ENCODE measurements around the gene SYCN.
"Not testable (repeated sequence)": the region's sequence is repeated elsewhere in the genome, so short reads cannot be mapped to it uniquely, and the experiment has no call there.

The SYCN gene

GRCh38 chr19:39203372-39204341 is at the start of gene SYCN:
Gene SYCN (minus strand): TSS chr19:39204263. CDS start chr19:39204254, 9 bp downstream.
- ATAC-seq (no peak), DNase-seq (no peak)

DNA sequence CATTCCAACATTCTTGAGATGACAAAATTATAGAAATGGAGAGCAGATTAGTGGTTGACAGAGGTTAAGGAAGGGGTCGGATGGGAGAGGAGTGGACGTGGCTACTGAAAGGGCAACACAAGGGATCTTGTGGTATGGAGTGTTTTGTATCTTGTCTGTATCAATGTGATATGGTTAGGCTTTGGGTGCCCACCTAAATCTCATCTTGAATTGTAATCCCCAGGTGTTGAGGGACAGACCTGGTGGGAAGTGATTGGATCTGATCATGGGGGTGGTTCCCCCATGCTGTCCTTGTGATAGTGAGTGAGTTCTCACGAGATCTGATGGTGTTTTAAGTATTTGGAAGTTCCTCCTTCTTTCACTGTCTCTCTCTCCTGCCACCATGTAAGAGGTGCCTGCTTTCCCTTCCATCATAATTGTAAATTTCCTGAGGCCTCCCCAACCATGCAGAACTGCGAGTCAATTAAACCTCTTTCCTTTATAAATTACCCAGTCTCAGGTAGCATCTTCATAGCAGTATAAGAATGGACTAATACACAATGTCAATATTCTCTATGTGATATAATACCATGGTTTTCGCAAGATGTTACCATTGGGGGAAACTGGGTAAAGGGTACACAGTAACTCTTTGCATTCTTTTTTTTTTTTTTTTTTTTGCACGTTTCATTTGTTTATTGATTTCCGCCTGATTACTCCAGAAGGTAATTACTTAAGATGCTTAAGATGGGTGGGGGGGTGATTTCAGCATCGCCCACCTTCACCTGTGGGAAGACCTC is 49.5 kb upstream of the SYCN start:
- no peak for DNase-seq
- no peak for ATAC-seq

- no peak for DNase-seq
- ATAC-seq: no peak
Observed at GRCh38 chr19:39252458-39252857, 48.4 kb upstream of the SYCN start.

DNA sequence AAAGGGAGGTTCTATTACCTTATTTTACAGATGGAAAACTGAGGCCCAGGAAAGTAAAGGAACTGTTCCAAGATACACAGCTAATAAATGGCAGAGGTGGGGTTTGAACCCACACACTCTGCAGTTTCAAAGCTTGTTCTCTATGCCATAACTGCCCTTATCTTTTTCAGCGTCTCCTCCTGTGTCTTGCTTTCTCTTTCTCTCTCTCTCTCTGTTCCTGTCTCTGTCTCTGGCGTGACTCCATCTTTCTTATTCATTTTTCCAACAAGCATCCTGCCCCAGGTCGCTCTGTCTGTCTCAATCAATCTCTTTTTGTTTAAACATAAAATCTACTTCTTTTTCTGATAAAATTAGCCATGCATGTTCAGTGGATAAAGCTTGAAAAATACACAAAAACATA is 47.8 kb upstream of the SYCN start:
- DNase-seq (no peak), ATAC-seq (no peak)

GRCh38 chr19:39251081-39251480 is 47.0 kb upstream of the SYCN start:
- no peak for DNase-seq
- ATAC-seq: no peak

GRCh38 chr19:39248806-39249205 is 44.7 kb upstream of the SYCN start, which contains the start of gene IFNL4:
Gene IFNL4 (minus strand): TSS chr19:39248856.
- no peak for DNase-seq
- no peak for ATAC-seq

GRCh38 chr19:39247701-39248664 is 43.9 kb upstream of the SYCN start:
- ATAC-seq: peak; percentile 19
- DNase-seq: no peak

- ATAC-seq (peak; percentile 41), DNase-seq (peak; percentile 36)
Observed at GRCh38 chr19:39246951-39247669, 43.0 kb upstream of the SYCN start.

DNA sequence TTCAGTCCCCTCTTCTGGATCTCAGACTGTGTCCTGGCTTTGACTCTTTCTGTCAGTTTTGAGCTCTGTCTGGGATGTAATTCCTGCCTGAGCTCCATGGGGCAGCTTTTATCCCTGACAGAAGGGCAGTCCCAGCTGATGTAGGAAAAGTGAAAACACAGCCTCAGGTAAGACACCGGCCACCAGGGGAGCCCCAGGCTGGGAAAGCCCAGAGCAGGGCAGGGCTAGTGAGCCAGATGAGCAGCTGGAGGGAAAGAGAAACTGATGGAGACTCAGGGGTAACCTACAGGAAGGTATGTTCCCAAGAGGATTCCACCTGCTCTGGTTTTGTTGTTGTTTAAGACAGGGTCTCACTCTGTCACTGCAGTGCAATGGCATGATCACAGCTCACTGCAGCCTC is 41.1 kb upstream of the SYCN start:
- not testable (repeated sequence) for ATAC-seq, DNase-seq

DNA sequence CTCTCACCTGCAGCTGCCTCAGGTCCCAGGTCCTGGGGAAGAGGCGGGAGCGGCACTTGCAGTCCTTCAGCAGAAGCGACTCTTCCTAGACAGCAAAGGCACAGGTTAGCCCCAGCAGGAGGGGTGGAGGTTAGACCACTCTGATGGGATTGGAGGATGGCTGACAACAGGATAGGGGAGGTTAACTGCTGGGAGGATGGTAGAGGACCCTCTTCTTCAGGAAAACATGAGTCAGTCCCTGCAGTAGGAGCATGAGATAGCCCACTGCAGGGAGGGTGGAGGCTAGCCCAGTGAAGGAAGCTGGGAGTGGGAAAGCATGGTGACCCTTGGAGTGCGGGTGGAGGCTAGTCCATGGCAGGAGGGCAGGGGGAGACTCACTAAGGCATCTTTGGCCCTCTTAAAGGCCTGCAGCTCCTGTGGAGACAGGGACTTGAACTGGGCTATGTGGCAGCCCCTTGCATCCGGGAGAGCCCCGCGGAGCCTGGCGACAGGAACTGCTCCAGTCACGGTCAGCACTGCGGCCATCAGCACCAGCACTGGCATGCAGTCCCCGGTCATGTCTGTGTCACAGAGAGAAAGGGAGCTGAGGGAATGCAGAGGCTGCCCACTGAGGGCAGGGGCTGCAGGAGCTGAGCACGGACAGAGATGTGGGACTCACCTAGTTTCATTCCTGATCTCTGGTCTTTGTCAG is 40.5 kb upstream of the SYCN start, which contains the start of gene IFNL3:
Gene IFNL3 (minus strand): TSS at position 597 of the 691 bp plus-strand sequence. CDS start 39 bp downstream, at position 558.
- not testable (repeated sequence) for ATAC-seq, DNase-seq

GRCh38 chr19:39243741-39244140 is 39.7 kb upstream of the SYCN start:
- DNase-seq: not testable (repeated sequence)

GRCh38 chr19:39240421-39240820 is 36.4 kb upstream of the SYCN start:
- ATAC-seq (no peak), DNase-seq (no peak)

More at GRCh38 chr19:39243741-39244140, 39.7 kb upstream of the SYCN start:
- not testable (repeated sequence) for ATAC-seq

GRCh38 chr19:39238944-39239343 is 34.9 kb upstream of the SYCN start:
- ATAC-seq (no peak), DNase-seq (no peak)

DNA sequence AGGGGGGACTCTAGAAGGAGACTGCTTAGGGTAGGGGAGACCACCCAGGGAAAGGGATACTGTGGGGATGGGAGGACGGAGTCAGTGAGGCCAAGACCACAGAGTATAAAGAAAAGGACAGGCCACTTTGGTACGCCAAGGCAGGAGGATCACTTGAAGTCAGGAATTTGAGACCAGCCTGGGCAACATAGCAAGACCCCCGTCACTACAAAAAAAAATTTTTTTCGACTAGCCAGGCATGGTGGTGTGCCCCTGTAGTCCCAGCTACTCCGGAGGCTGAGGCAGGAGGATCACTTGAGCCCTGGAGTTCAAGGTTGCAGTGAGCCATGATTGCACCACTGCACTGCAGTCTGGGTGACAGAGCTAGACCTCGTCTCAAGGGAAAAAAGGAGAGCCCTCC is 34.1 kb upstream of the SYCN start:
- DNase-seq (no peak), ATAC-seq (no peak)

DNA sequence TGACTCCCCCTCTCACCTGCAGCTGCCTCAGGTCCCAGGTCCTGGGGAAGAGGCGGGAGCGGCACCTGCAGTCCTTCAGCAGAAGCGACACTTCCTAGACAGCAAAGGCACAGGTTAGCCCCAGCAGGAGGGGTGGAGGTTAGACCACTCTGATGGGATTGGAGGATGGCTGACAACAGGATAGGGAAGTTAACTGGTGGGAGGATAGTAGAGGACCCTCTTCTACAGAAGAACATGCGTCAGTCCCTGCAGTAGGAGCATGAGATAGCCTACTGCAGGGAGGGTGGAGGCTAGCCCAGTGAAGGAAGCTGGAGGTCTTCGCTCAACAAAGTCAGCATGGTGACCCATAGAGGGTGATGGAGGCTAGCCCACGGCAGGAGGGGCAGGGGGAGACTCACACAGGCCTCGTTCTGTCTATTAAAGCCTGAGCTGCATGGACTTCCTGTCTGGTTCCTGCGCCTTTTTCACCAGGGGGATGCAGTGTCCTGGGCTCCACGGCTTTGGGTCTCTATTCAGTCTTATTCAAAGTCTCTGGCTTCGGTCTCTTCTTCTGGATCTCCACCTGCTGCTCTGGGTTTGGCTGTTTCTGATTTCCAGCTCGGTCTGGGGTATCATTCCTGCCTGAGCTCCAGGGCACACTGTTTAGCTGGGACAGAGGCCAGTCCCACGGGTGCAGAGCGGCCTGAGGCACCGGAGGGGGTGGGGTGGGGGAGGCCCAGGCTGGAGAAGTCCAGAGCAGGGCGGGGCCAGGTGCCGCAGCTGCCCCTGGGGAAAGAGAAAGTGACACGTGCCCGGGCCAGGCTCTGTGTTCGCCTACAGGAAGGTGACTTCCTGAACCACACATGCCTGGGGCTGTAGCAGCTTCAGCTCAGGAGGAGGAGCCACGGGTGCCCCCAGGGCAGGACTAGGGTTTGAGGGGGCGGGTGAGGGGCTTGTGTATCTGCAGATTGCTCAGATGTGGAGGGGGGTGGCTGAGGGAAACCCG is 33.4 kb upstream of the SYCN start:
- DNase-seq (peak; percentile 56), ATAC-seq (peak; percentile 73)

DNA sequence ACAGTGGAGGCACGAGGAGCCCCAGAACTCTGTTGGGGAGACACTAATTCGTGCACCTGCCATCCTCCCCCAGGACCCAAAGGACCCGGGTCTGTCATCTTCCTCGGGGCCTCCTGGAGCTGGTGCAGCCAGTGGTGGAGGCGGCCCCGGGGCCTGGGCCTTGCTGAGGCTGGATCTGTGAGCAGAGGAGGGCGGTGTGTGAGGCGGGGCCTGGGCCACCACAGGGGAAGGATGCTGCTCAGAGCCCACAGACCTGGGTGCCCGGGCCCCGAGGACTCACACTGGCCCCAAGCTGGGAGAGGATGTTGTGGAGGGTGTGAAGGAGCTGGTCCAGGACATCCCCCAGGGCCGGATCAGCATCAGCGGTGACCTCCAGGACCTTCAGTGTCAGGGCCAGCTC is 32.5 kb upstream of the SYCN start:
- peak; percentile 64 for ATAC-seq

GRCh38 chr19:39232708-39233107 is 28.6 kb upstream of the SYCN start:
- no peak for DNase-seq
- ATAC-seq: no peak

More for the DNA sequence above, 32.5 kb upstream of the SYCN start:
- DNase-seq: peak; percentile 43

- no peak for ATAC-seq
- no peak for DNase-seq
Observed at GRCh38 chr19:39230096-39230764, 26.2 kb upstream of the SYCN start.

Data from stimulated activated naive CD8-positive, alpha-beta T cell treated with anti-CD3 and anti-CD28 coated beads, Interleukin-15, Interleukin-2, amounts not matched to agents 100 U/mL and 50 U/mL, for 24 hours (primary cell).